ENCODE measurements around the gene MAGI3.

DNA sequence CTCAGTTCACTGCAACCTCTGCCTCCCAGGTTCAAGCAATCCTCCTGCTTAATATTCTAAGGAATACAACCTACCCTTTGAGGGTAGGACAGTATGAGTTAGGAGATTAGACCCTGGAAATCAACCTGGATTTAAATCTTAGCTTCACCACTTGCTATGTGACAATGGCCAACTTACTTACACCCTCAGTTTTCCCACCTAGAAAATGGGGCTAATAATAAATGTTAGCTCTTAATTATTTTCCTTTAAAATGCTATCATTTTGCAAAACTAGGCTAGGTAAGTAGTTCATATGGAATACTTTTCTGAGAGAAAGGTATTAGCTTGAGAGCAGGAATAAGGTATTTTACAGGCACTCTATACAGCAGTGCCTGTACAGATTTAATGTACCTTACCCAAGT, 258.2 kb downstream of the MAGI3 start:
- TF ChIP-seq, protein P1, sequence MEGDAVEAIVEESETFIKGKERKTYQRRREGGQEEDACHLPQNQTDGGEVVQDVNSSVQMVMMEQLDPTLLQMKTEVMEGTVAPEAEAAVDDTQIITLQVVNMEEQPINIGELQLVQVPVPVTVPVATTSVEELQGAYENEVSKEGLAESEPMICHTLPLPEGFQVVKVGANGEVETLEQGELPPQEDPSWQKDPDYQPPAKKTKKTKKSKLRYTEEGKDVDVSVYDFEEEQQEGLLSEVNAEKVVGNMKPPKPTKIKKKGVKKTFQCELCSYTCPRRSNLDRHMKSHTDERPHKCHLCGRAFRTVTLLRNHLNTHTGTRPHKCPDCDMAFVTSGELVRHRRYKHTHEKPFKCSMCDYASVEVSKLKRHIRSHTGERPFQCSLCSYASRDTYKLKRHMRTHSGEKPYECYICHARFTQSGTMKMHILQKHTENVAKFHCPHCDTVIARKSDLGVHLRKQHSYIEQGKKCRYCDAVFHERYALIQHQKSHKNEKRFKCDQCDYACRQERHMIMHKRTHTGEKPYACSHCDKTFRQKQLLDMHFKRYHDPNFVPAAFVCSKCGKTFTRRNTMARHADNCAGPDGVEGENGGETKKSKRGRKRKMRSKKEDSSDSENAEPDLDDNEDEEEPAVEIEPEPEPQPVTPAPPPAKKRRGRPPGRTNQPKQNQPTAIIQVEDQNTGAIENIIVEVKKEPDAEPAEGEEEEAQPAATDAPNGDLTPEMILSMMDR (IDR thresholded peaks at IDR 0.05): no peak
- no peak for TF ChIP-seq POLR2A (IDR thresholded peaks at IDR 0.05)
- TF ChIP-seq EP300 (IDR thresholded peaks at IDR 0.05): no peak

Data from stomach (tissue), 4 donors.